Activated CD4-positive, alpha-beta T cell treated with anti-CD3 and anti-CD28 coated beads, Interleukin-2, amount 10 ng/mL, durations not matched to agents 7 days and 5 days (primary cell): ENCODE data around the gene NHSL1. TPM values are rescaled to one million over a fixed set of nuclear protein-coding genes. Genes with fewer than 3 reads are reported as not detected.

Source experiments
- CTCF ChIA-PET: fragments of 350-600 bp; sonication (Branson Sonifier 250); formaldehyde crosslinking; loops from one replicate; lab custom pipeline; 2021; ENCODE audit warnings: antibody characterized with exemption; lab: Charles Lee
- POLR2A ChIA-PET: fragments of 350-600 bp; sonication (Branson Sonifier 250); formaldehyde crosslinking; loops from one replicate; lab custom pipeline; 2021; ENCODE audit warnings: antibody characterized with exemption; lab: Charles Lee
- DNase-seq: peaks from one replicate; pipeline ENCODE4 v3.0.0-alpha.2; 2020
- H3K27ac Mint-ChIP-seq: one replicate; pipeline ENCODE4 v1.8.0; 2021; ENCODE audit warnings: mild to moderate bottlenecking, moderate library complexity, mixed read lengths
- H3K27me3 Mint-ChIP-seq: one replicate; pipeline ENCODE4 v1.8.0; 2021; ENCODE audit warnings: mixed read lengths
- H3K36me3 Mint-ChIP-seq: one replicate; pipeline ENCODE4 v1.8.0; 2021; ENCODE audit warnings: low read depth, mixed read lengths
- H3K4me1 Mint-ChIP-seq: one replicate; pipeline ENCODE4 v1.8.0; 2021; ENCODE audit warnings: mixed read lengths
- H3K4me3 Mint-ChIP-seq: one replicate; pipeline ENCODE4 v1.8.0; 2021; ENCODE audit warnings: mild to moderate bottlenecking, moderate library complexity, mixed read lengths
- H3K9me3 Mint-ChIP-seq: one replicate; pipeline ENCODE4 v1.8.0; 2021; ENCODE audit warnings: mixed read lengths
- total RNA-seq, 2 experiments: library from RNA; stranded (reverse); gene quantifications; one replicate each; pipeline ENCODE4 v1.2.3, GENCODE V29; 2021

NHSL1 gene
- total RNA-seq, 2 experiments from 2014 or later: 0.22 to 0.54 TPM

DNA sequence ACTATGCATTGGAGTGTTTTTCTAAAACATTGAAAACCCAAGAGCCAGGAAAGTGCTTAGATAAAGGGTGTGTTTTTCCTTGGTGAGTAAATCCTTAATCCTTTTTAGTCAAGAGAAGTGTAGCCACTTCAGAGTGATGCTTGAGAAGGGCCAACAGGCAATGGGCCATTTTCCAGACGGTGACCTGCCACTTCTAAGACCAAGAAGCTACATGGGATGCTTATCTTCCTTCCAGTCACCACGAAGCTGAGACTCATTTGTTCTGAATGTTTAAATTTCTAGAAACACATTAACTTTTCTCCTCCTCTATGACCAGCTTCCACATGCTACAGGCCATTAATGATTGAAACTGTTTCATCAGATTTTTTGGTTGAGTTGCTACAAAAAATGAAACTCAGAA is 34.4 kb upstream of the NHSL1 start:
- ChIA-PET CTCF (no interaction called here), POLR2A (no interaction called here)
- Mint-ChIP-seq H3K27ac (no peak overlapping the region), H3K36me3 (no peaks in the 10 kb centered on the region), H3K4me3 (no peak overlapping the region), H3K27me3 (peaks cover 26% of the 10 kb centered on the region), H3K4me1 (no peaks in the 10 kb centered on the region), H3K9me3 (no peaks in the 10 kb centered on the region)
- DNase-seq: no peak

DNA sequence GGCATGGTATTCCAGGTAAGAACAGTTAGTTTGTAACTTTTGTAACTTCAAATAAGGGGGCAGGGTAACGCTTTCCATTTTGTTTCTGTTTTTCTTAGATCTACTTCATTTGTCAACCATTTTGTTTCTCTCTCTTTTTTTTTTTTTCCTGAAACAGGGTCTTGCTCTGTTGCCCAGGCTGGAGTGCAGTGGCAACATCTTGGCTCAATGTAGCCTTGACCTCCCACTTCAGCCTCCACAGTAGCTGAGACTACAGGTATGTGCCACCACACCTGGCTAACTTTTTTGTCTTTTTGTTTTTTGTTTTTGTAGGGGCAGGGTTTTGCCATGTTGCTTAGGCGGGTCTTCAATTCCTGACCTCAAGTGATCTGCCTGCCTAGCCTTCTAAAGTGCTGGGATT is 32.1 kb upstream of the NHSL1 start:
- Mint-ChIP-seq H3K4me1 (no peaks in the 10 kb centered on the region), H3K4me3 (no peak overlapping the region), H3K36me3 (no peaks in the 10 kb centered on the region), H3K27ac (no peak overlapping the region), H3K27me3 (peaks cover 31% of the 10 kb centered on the region), H3K9me3 (no peaks in the 10 kb centered on the region)
- no peak for DNase-seq
- ChIA-PET POLR2A (no interaction called here), CTCF (no interaction called here)

DNA sequence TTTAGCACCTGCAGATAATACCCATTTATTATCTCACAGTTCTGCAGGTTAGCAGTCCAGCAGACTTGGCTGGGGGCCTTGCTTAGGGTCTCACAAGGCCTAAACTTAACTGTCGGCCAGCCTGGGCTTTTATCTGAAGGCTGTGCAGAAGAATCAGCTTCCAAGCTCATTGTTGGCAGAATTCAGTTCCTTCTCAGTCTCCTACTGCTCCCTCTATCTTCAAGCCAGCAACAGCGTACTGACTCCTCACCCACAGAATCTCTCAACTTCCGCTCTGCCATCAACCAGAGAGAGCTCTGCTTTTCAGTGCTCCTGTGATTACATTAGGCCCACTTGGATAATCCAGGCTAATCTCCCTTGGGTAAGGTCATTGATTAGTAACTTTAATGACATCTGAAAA is 30.2 kb upstream of the NHSL1 start:
- no peak for DNase-seq
- H3K4me3 Mint-ChIP-seq: no peak overlapping the region
- H3K9me3 Mint-ChIP-seq: no peaks in the 10 kb centered on the region
- no peak overlapping the region for H3K27ac Mint-ChIP-seq
- H3K4me1 Mint-ChIP-seq: no peaks in the 10 kb centered on the region
- peaks cover 26% of the 10 kb centered on the region for H3K27me3 Mint-ChIP-seq
- CTCF ChIA-PET: no interaction called here
- no peaks in the 10 kb centered on the region for H3K36me3 Mint-ChIP-seq
- POLR2A ChIA-PET: no interaction called here

DNA sequence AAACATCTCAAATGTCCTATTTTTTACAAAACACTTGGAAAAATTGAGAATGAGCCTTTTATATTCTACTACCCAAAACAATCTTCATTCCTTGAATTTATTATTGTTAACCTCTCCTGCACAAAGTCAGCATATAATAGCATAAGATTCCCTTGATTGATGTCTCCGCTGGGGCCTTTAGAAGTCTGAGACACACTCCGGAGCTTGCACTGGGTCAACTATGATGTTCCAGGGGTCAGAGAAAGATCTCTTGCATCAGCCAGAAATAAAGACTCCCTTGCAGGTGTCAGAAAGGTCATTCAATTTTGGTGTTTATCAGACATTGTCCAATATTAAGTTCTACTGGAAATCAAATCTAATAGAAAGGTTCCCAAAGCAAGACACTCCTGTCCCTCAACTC is 29.7 kb upstream of the NHSL1 start:
- ChIA-PET CTCF (no interaction called here), POLR2A (no interaction called here)
- Mint-ChIP-seq H3K27ac (no peak overlapping the region), H3K4me1 (no peaks in the 10 kb centered on the region), H3K9me3 (no peaks in the 10 kb centered on the region), H3K4me3 (no peak overlapping the region), H3K36me3 (no peaks in the 10 kb centered on the region), H3K27me3 (peaks cover 26% of the 10 kb centered on the region)
- no peak for DNase-seq

DNA sequence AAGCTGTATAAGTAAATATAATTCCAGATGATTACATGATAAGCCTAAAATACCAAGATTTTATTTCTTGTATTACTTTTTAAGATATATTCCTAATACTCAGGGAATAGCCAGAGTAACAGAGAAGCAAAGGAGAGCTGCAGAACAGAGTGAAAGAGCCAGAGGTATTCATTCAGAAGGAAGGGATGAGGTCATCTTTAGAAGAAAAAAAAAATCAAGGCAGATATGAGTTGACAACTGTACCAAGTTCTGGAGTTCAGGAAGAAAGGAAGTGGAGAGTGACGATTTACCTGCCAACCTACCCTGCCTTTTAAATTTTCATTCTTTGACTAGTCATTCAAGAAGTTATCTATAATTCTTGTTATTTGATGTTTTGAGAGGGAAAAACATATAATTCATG is 28.8 kb upstream of the NHSL1 start:
- Mint-ChIP-seq H3K36me3 (no peaks in the 10 kb centered on the region), H3K27me3 (peaks cover 24% of the 10 kb centered on the region), H3K4me3 (no peak overlapping the region), H3K27ac (no peak overlapping the region), H3K9me3 (no peaks in the 10 kb centered on the region), H3K4me1 (no peaks in the 10 kb centered on the region)
- no peak for DNase-seq
- ChIA-PET CTCF (no interaction called here), POLR2A (no interaction called here)

DNA sequence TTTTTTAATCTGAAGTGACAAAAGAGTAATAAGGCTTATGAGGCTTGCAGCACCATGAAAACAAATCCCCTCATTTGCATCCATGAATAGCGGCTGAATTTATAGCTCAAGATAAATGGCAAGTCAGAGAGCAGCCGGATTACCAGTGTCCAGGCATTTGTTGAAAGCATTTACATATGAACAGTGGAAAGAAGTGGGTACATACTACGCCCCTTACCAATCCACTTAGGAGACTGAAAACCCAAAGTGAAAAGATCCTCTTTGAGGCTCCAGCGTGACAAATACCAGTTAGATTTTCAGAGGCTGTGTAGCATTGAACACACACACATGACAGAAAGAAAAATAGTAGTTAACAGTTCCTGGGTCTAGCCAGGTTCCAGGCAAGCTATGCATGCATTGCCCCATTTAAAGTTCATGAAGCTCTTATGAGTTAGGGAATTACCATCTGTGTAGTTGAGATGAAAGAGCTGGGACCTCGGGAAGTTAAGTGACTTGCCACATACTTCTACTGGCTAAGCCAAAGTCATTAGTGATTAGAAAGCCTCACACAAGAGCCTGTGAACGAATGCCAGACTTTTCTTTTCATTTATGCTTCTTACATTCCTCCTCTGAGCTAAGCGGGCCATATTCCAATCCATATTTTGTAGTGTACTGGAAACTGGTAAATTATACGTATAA is 28.3 kb upstream of the NHSL1 start:
- DNase-seq: no peak
- Mint-ChIP-seq H3K4me3 (no peak overlapping the region), H3K27ac (no peak overlapping the region), H3K9me3 (no peaks in the 10 kb centered on the region), H3K36me3 (no peaks in the 10 kb centered on the region), H3K27me3 (peaks cover 19% of the 10 kb centered on the region), H3K4me1 (no peaks in the 10 kb centered on the region)
- POLR2A ChIA-PET: no interaction called here
- CTCF ChIA-PET: no interaction called here

DNA sequence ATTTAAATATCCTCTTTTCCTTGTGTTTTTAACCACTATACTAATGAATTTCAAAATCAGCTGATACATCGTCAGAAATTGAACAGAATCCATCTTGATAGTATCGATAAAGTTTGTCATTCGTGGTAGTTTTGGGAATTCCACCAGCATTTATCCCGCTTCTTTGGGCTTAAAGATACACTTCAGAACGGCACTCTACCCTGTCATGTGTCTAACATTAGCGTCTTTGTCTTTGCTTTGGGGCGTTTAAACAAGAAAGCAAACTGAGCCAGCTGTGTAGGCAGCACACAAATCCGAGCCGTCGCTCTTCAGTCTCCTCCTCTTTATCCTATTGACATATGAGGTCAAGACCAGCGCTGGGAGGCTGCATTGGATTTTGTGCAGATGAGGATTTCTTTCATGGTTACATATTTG is 27.5 kb upstream of the NHSL1 start:
- Mint-ChIP-seq H3K4me3 (no peak overlapping the region), H3K27me3 (peaks cover 13% of the 10 kb centered on the region), H3K4me1 (peaks cover 1% of the 10 kb centered on the region), H3K27ac (no peak overlapping the region), H3K9me3 (no peaks in the 10 kb centered on the region), H3K36me3 (no peaks in the 10 kb centered on the region)
- no peak for DNase-seq
- ChIA-PET CTCF (no interaction called here), POLR2A (no interaction called here)

- ChIA-PET POLR2A (no interaction called here), CTCF (no interaction called here)
- no peaks in the 10 kb centered on the region for H3K36me3 Mint-ChIP-seq
- no peak overlapping the region for H3K4me3 Mint-ChIP-seq
- peaks cover 16% of the 10 kb centered on the region for H3K27me3 Mint-ChIP-seq
- peaks cover 10% of the 10 kb centered on the region for H3K4me1 Mint-ChIP-seq
- H3K27ac Mint-ChIP-seq: no peak overlapping the region
- no peak for DNase-seq
- no peaks in the 10 kb centered on the region for H3K9me3 Mint-ChIP-seq
Observed at GRCh38 chr6:138525355-138525754, 26.1 kb upstream of the NHSL1 start.

GRCh38 chr6:138524526-138524925 is 25.2 kb upstream of the NHSL1 start:
- CTCF ChIA-PET: no interaction called here
- H3K4me3 Mint-ChIP-seq: no peak overlapping the region

DNA sequence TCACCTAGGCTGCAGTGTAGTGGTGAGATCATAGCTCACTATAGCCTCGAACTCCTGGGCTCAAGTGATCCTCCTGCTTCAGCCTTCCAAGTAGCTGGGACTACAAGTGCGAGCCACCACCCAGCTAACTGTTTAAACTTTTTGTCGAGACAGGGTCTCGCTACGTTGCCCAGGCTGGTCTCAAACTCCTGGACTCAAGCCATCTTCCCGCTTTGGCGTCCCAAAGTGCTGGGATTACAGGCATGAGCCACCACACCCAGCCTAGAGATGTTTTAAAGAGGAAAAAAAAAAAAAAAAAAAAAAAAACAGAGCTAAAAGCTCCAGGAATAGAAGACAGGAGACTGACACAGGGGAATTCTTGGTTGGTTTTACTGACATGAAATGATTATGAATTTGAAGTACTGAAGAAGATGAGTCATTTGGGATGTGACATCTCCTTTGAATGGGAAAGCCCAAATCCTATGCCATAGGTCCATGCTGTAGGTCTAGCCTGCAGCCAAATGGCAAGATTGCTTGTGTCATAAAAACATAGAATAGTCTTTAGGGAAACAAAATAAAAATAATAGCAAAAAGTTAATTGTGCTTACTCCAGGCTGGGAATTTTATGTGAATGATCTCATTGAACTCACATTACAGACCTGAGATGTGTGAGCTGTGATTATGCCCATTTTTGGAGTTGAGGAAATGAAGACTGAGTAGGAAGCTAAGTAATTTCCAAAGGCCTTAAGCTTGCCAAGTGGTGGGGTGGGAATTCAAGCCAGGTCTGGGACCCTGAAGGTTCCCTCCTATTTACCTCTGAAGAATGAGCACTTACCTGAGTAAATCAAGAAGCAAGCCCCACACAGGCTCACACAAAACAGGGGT is 24.3 kb upstream of the NHSL1 start:
- Mint-ChIP-seq H3K9me3 (no peaks in the 10 kb centered on the region), H3K27ac (no peak overlapping the region), H3K4me3 (no peak overlapping the region), H3K4me1 (peaks cover 10% of the 10 kb centered on the region), H3K36me3 (no peaks in the 10 kb centered on the region), H3K27me3 (peaks cover 16% of the 10 kb centered on the region)
- ChIA-PET POLR2A (no interaction called here), CTCF (interaction anchor here (0.5 to 1.3 kb wide), 2 partner anchors 14 to 60 kb away, joined by 3 to 4 read pairs; no protein-coding TSS in a partner anchor)
- DNase-seq: no peak

More at GRCh38 chr6:138524526-138524925, 25.2 kb upstream of the NHSL1 start:
- no peaks in the 10 kb centered on the region for H3K9me3 Mint-ChIP-seq
- H3K27ac Mint-ChIP-seq: no peak overlapping the region
- H3K36me3 Mint-ChIP-seq: no peaks in the 10 kb centered on the region
- peaks cover 16% of the 10 kb centered on the region for H3K27me3 Mint-ChIP-seq
- H3K4me1 Mint-ChIP-seq: peaks cover 10% of the 10 kb centered on the region
- DNase-seq: no peak
- POLR2A ChIA-PET: no interaction called here

DNA sequence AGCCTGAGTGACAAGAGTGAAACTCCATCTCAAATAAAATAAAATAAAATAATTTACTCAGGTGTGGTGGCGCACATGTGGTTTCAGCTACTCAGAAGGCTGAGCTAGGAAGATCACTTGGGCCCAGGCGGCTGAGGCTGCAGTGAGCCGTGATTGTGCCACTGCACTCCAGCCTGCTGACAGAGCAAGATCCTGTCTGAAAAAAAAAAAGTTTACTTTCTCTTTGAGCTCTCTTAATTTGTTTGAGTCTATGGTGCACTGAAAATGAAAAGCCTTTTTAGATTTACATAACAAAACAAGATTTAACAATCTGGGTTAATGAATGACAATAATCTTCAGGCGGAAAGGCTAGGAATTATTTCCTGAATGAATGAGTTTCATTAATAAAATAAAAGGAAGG is 23.3 kb upstream of the NHSL1 start:
- H3K27me3 Mint-ChIP-seq: peaks cover 12% of the 10 kb centered on the region

DNA sequence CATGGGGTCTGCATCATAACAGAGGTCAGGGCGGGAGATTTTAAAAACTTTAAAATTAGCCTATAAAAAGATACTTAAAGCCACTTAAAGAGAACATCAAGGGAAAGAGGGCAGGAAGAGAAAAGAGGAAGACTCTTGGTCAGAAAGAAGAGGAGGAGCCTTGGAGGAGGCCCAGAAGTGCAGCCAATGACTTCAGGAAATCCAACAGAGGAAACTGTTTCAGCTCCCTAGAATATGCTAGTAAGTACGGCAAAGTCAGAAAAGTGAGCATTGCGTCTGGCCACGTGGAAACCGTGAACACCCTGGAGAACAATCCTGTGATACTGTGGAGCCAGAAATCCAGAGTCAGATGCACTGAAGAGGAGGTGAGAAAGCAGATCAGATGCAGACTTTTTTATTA is 22.5 kb upstream of the NHSL1 start:
- no peaks in the 10 kb centered on the region for H3K9me3 Mint-ChIP-seq
- H3K4me1 Mint-ChIP-seq: peaks cover 12% of the 10 kb centered on the region
- no peaks in the 10 kb centered on the region for H3K36me3 Mint-ChIP-seq
- no peak for DNase-seq
- POLR2A ChIA-PET: no interaction called here
- H3K4me3 Mint-ChIP-seq: no peak overlapping the region
- H3K27ac Mint-ChIP-seq: no peak overlapping the region
- CTCF ChIA-PET: no interaction called here
- H3K27me3 Mint-ChIP-seq: peaks cover 9% of the 10 kb centered on the region

More for the DNA sequence above, 23.3 kb upstream of the NHSL1 start:
- Mint-ChIP-seq H3K27ac (no peak overlapping the region), H3K4me1 (peaks cover 12% of the 10 kb centered on the region), H3K4me3 (no peak overlapping the region), H3K9me3 (no peaks in the 10 kb centered on the region), H3K36me3 (no peaks in the 10 kb centered on the region)
- ChIA-PET POLR2A (no interaction called here), CTCF (interaction anchor here (1.3 kb wide), 1 partner anchor 13 kb away, joined by 4 read pairs; no protein-coding TSS in a partner anchor)
- DNase-seq: no peak

- H3K4me3 Mint-ChIP-seq: no peak overlapping the region
- H3K27ac Mint-ChIP-seq: no peak overlapping the region
- no peaks in the 10 kb centered on the region for H3K9me3 Mint-ChIP-seq
- ChIA-PET CTCF (interaction anchor here (0.6 to 1.1 kb wide), 4 partner anchors 12 to 235 kb away, joined by 3 to 4 read pairs (median 4); no protein-coding TSS in a partner anchor), POLR2A (no interaction called here)
- peaks cover 9% of the 10 kb centered on the region for H3K27me3 Mint-ChIP-seq
- H3K4me1 Mint-ChIP-seq: peaks cover 14% of the 10 kb centered on the region
- no peak for DNase-seq
- no peaks in the 10 kb centered on the region for H3K36me3 Mint-ChIP-seq
Observed at GRCh38 chr6:138520463-138520862, 21.2 kb upstream of the NHSL1 start.
